ENCODE data around the gene DYNC1H1.
"Not testable (repeated sequence)": the region's sequence is repeated elsewhere in the genome, so short reads cannot be mapped to it uniquely, and the experiment has no call there.

The DYNC1H1 gene

GRCh38 chr14:102055181-102055901, 91.0 kb downstream of the DYNC1H1 start:
- peaks cover 2% of the 10 kb centered on the region for H3K4me1 Mint-ChIP-seq (ENCODE audit: low read depth)
- no peak for DNase-seq (ENCODE audit: low spot score)
- H3K36me3 Mint-ChIP-seq (ENCODE audit: low read depth): peaks cover 15% of the 10 kb centered on the region
- no peaks in the 10 kb centered on the region for H3K9me3 Mint-ChIP-seq
- H3K27me3 Mint-ChIP-seq (ENCODE audit: low read depth): no peaks in the 10 kb centered on the region
- no peak overlapping the region for H3K27ac Mint-ChIP-seq
- H3K4me3 Mint-ChIP-seq: no peak overlapping the region

- Mint-ChIP-seq H3K4me1 (ENCODE audit: low read depth) (peaks cover 2% of the 10 kb centered on the region), H3K27me3 (ENCODE audit: low read depth) (no peaks in the 10 kb centered on the region), H3K36me3 (ENCODE audit: low read depth) (peaks cover 9% of the 10 kb centered on the region), H3K4me3 (no peak overlapping the region), H3K9me3 (no peaks in the 10 kb centered on the region), H3K27ac (no peak overlapping the region)
- DNase-seq (ENCODE audit: low spot score): no peak
Observed at GRCh38 chr14:102056694-102057442, 92.5 kb downstream of the DYNC1H1 start.

- peaks cover 2% of the 10 kb centered on the region for H3K4me1 Mint-ChIP-seq (ENCODE audit: low read depth)
- DNase-seq (ENCODE audit: low spot score): no peak
- no peaks in the 10 kb centered on the region for H3K9me3 Mint-ChIP-seq
- no peak overlapping the region for H3K4me3 Mint-ChIP-seq
- peaks cover 9% of the 10 kb centered on the region for H3K36me3 Mint-ChIP-seq (ENCODE audit: low read depth)
- H3K27me3 Mint-ChIP-seq (ENCODE audit: low read depth): no peaks in the 10 kb centered on the region
- no peak overlapping the region for H3K27ac Mint-ChIP-seq
Observed at GRCh38 chr14:102057480-102058114, 93.2 kb downstream of the DYNC1H1 start.

GRCh38 chr14:102058146-102058545, 93.8 kb downstream of the DYNC1H1 start:
- Mint-ChIP-seq H3K4me1 (ENCODE audit: low read depth) (peaks cover 2% of the 10 kb centered on the region), H3K27me3 (ENCODE audit: low read depth) (no peaks in the 10 kb centered on the region), H3K36me3 (ENCODE audit: low read depth) (peaks cover 6% of the 10 kb centered on the region), H3K4me3 (no peak overlapping the region), H3K27ac (no peak overlapping the region), H3K9me3 (no peaks in the 10 kb centered on the region)
- DNase-seq (ENCODE audit: low spot score): no peak

- Mint-ChIP-seq H3K36me3 (ENCODE audit: low read depth) (peaks cover 6% of the 10 kb centered on the region), H3K4me3 (no peak overlapping the region), H3K9me3 (no peaks in the 10 kb centered on the region), H3K27me3 (ENCODE audit: low read depth) (no peaks in the 10 kb centered on the region), H3K27ac (no peak overlapping the region), H3K4me1 (ENCODE audit: low read depth) (peaks cover 2% of the 10 kb centered on the region)
- DNase-seq (ENCODE audit: low spot score): no peak
Observed at GRCh38 chr14:102058961-102059360, 94.6 kb downstream of the DYNC1H1 start.

GRCh38 chr14:102063109-102063807, 98.9 kb downstream of the DYNC1H1 start:
- Mint-ChIP-seq H3K9me3 (no peaks in the 10 kb centered on the region), H3K4me1 (ENCODE audit: low read depth) (no peaks in the 10 kb centered on the region), H3K36me3 (ENCODE audit: low read depth) (no peaks in the 10 kb centered on the region), H3K27me3 (ENCODE audit: low read depth) (no peaks in the 10 kb centered on the region), H3K4me3 (no peak overlapping the region), H3K27ac (no peak overlapping the region)
- DNase-seq (ENCODE audit: low spot score): peak; percentile 53

- no peaks in the 10 kb centered on the region for H3K36me3 Mint-ChIP-seq (ENCODE audit: low read depth)
- H3K4me1 Mint-ChIP-seq (ENCODE audit: low read depth): no peaks in the 10 kb centered on the region
Observed at GRCh38 chr14:102063808-102064429, 99.5 kb downstream of the DYNC1H1 start.

GRCh38 chr14:102064590-102064989, 100.2 kb downstream of the DYNC1H1 start:
- H3K9me3 Mint-ChIP-seq; H3K27me3 Mint-ChIP-seq (ENCODE audit: low read depth); H3K27ac Mint-ChIP-seq; DNase-seq (ENCODE audit: low spot score); H3K4me3 Mint-ChIP-seq; H3K4me1 Mint-ChIP-seq (ENCODE audit: low read depth); H3K36me3 Mint-ChIP-seq (ENCODE audit: low read depth): not testable (repeated sequence)

More at GRCh38 chr14:102063808-102064429, 99.5 kb downstream of the DYNC1H1 start:
- DNase-seq (ENCODE audit: low spot score): no peak
- no peaks in the 10 kb centered on the region for H3K9me3 Mint-ChIP-seq
- H3K27me3 Mint-ChIP-seq (ENCODE audit: low read depth): no peaks in the 10 kb centered on the region
- H3K4me3 Mint-ChIP-seq: no peak overlapping the region
- no peak overlapping the region for H3K27ac Mint-ChIP-seq

GRCh38 chr14:102066041-102066451, 101.7 kb downstream of the DYNC1H1 start:
- no peaks in the 10 kb centered on the region for H3K4me1 Mint-ChIP-seq (ENCODE audit: low read depth)
- H3K36me3 Mint-ChIP-seq (ENCODE audit: low read depth): no peaks in the 10 kb centered on the region
- H3K9me3 Mint-ChIP-seq: no peaks in the 10 kb centered on the region
- no peak overlapping the region for H3K4me3 Mint-ChIP-seq
- H3K27me3 Mint-ChIP-seq (ENCODE audit: low read depth): no peaks in the 10 kb centered on the region
- DNase-seq (ENCODE audit: low spot score): no peak
- H3K27ac Mint-ChIP-seq: no peak overlapping the region

GRCh38 chr14:102071283-102071998, 107.1 kb downstream of the DYNC1H1 start:
- Mint-ChIP-seq H3K27ac (no peak overlapping the region), H3K9me3 (no peaks in the 10 kb centered on the region), H3K36me3 (ENCODE audit: low read depth) (peaks cover 4% of the 10 kb centered on the region), H3K4me3 (no peak overlapping the region), H3K27me3 (ENCODE audit: low read depth) (no peaks in the 10 kb centered on the region), H3K4me1 (ENCODE audit: low read depth) (no peaks in the 10 kb centered on the region)
- no peak for DNase-seq (ENCODE audit: low spot score)

GRCh38 chr14:102074415-102074964, 110.1 kb downstream of the DYNC1H1 start:
- no peak for DNase-seq (ENCODE audit: low spot score)
- Mint-ChIP-seq H3K36me3 (ENCODE audit: low read depth) (peaks cover 23% of the 10 kb centered on the region), H3K27me3 (ENCODE audit: low read depth) (no peaks in the 10 kb centered on the region), H3K4me1 (ENCODE audit: low read depth) (no peaks in the 10 kb centered on the region), H3K9me3 (no peaks in the 10 kb centered on the region), H3K27ac (no peak overlapping the region), H3K4me3 (no peak overlapping the region)

GRCh38 chr14:102075155-102075554, 110.8 kb downstream of the DYNC1H1 start:
- no peaks in the 10 kb centered on the region for H3K9me3 Mint-ChIP-seq
- peaks cover 28% of the 10 kb centered on the region for H3K36me3 Mint-ChIP-seq (ENCODE audit: low read depth)
- no peaks in the 10 kb centered on the region for H3K27me3 Mint-ChIP-seq (ENCODE audit: low read depth)
- H3K4me3 Mint-ChIP-seq: no peak overlapping the region
- no peaks in the 10 kb centered on the region for H3K4me1 Mint-ChIP-seq (ENCODE audit: low read depth)
- DNase-seq (ENCODE audit: low spot score): no peak
- H3K27ac Mint-ChIP-seq: no peak overlapping the region

- H3K36me3 Mint-ChIP-seq (ENCODE audit: low read depth): peaks cover 50% of the 10 kb centered on the region
- no peaks in the 10 kb centered on the region for H3K27me3 Mint-ChIP-seq (ENCODE audit: low read depth)
- no peak overlapping the region for H3K4me3 Mint-ChIP-seq
- DNase-seq (ENCODE audit: low spot score): no peak
- H3K4me1 Mint-ChIP-seq (ENCODE audit: low read depth): peaks cover 16% of the 10 kb centered on the region
- H3K27ac Mint-ChIP-seq: no peak overlapping the region
- H3K9me3 Mint-ChIP-seq: no peaks in the 10 kb centered on the region
Observed at GRCh38 chr14:102077382-102077709, 113.0 kb downstream of the DYNC1H1 start.

Data from T-helper 2 cell treated with Interferon-gamma antibody and Interleukin-4, amounts not matched to agents 5 μg/mL and 100 μg/mL, for 36 hours (primary cell).